Ovary (tissue), 9 donors: Measurements from ENCODE around the gene CHST12. TPM values are rescaled to one million over a fixed set of nuclear protein-coding genes. Genes with fewer than 3 reads are reported as not detected.

Source experiments
- DNase-seq, 5 donors: peaks; one replicate each; pipeline ENCODE4 v3.0.0-alpha.2; 2019 to 2020
- H3K27ac ChIP-seq, 2 donors: fragments of 200-600 bp; one replicate each; pipeline versions ENCODE4 v1.5.1 to v1.8.0; 2019 to 2022
- H3K27me3 ChIP-seq: fragments of 200-600 bp; one replicate; pipeline ENCODE4 v1.8.0; 2022
- H3K36me3 ChIP-seq: fragments of 200-600 bp; sonication (generic); one replicate; pipeline ENCODE4 v1.5.1; 2019
- H3K4me1 ChIP-seq: one replicate; pipeline ENCODE4 v1.8.1; 2013; ENCODE audit warnings: mild to moderate bottlenecking, moderate library complexity; ENCODE audit not compliant: insufficient read depth
- H3K4me3 ChIP-seq: fragments of 200-600 bp; sonication (generic); one replicate; pipeline ENCODE4 v1.5.1; 2017
- H3K9me3 ChIP-seq, 2 donors: fragments of 200-600 bp in 1 of 2; sonication (generic) in 1 of 2; one replicate each; pipeline versions ENCODE4 v1.5.1 to v1.8.1; 2013 to 2019; ENCODE audit warnings: mild to moderate bottlenecking in 1 of 2, moderate library complexity in 1 of 2
- EP300 ChIP-seq: sonication (generic); formaldehyde crosslinking; IDR thresholded peaks from one replicate; pipeline ENCODE4 v1.6.1; 2017; ENCODE audit warnings: antibody characterized with exemption
- POLR2A ChIP-seq: fragments of 450-650 bp; IDR thresholded peaks from one replicate; pipeline ENCODE4 v1.6.1; 2017; ENCODE audit warnings: antibody characterized with exemption, mild to moderate bottlenecking, moderate library complexity
- WGBS, 3 donors: extraction: QIAGEN DNeasy Blood & Tissue Kit in 1 of 3; methylation state at CpG; one replicate each; pipeline versions ENCODE4 v1.1.5 to v1.1.7; 2013 to 2017; 5-methylcytosine and 5-hydroxymethylcytosine counted together
- intact Hi-C, 4 donors: fragments of 100-400 bp; cut with DNase I; formaldehyde crosslinking; loops; one replicate each; pipeline versions ENCODE4 v1.11.0 to v1.15.1; 2022 to 2023
- polyA plus RNA-seq, 2 donors: library from polyadenylated mRNA; stranded (reverse); fragments of 200-250 nt in 1 of 2; fragments of 350-450 nt in 1 of 2; fragmentation: Illumina TruSeq in 1 of 2; extraction: RNeasy Lipid Tissue Mini Kit (QIAGEN cat#74804) in 1 of 2; gene quantifications; one replicate each; pipeline ENCODE4 v1.2.3, GENCODE V29; 2013 to 2014
- total RNA-seq, 7 donors: library from RNA; depleted of rRNA in 2 of 7; stranded (reverse); fragments of >200 nt in 2 of 7; fragmentation: NEBNext Ultra II Directional in 3 of 7; extraction: Animal tissue kit (Norgen Biotek cat#: 25700) in 3 of 7; gene quantifications; one replicate each; pipeline versions ENCODE4 v1.1.0 to v1.2.4, GENCODE V29; 2016 to 2023
- TF ChIP-seq, protein P1 (sequence below), 3 donors: fragments of 450-650 bp in 2 of 3; fragments of 200-600 bp in 1 of 3; IDR thresholded peaks; one replicate each; pipeline versions ENCODE4 v1.5.1 to v1.8.0; 2016 to 2022; ENCODE audit warnings: antibody characterized with exemption in 3 of 3, mild to moderate bottlenecking in 1 of 3
- donor health status: DM: no; HTN: no; CAD: no; lungs with moderate emphysema.
- donor health status: DM: no; HTN: no; CAD: no.
- donor health status: Bipolar disorder and iron deficiency.
- donor health status: DM: yes; HTN: yes; CAD: no.
- donor health status: DM: no; HTN: no; CAD: no.
- donor health status: DM: yes; HTN: yes; CAD: no.

CHST12 gene
- total and polyA plus RNA-seq, 9 donors, result 3.9 to 21.7 (median 12.6) TPM

- Histone ChIP-seq H3K36me3 (no peaks in the 10 kb centered on the region), H3K27ac (no peak overlapping the region), H3K27me3 (no peaks in the 10 kb centered on the region), H3K9me3 (no peaks in the 10 kb centered on the region), H3K4me3 (no peak overlapping the region), H3K4me1 (peaks cover 10% of the 10 kb centered on the region)
- 64 to 69% (median 69%) methylated on average over 8 of the region's 8 CpGs for WGBS, 3 donors
- no peak for DNase-seq
- intact Hi-C loops, result loop anchor here in 2 of 4 donors (10.0 kb wide), 1 partner anchor 114 kb away; the partner anchor contains the start of genes MRM2 (in 2 of the 2) and NUDT1 (in 2 of the 2)
- TF ChIP-seq, protein P1, sequence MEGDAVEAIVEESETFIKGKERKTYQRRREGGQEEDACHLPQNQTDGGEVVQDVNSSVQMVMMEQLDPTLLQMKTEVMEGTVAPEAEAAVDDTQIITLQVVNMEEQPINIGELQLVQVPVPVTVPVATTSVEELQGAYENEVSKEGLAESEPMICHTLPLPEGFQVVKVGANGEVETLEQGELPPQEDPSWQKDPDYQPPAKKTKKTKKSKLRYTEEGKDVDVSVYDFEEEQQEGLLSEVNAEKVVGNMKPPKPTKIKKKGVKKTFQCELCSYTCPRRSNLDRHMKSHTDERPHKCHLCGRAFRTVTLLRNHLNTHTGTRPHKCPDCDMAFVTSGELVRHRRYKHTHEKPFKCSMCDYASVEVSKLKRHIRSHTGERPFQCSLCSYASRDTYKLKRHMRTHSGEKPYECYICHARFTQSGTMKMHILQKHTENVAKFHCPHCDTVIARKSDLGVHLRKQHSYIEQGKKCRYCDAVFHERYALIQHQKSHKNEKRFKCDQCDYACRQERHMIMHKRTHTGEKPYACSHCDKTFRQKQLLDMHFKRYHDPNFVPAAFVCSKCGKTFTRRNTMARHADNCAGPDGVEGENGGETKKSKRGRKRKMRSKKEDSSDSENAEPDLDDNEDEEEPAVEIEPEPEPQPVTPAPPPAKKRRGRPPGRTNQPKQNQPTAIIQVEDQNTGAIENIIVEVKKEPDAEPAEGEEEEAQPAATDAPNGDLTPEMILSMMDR (IDR thresholded peaks at IDR 0.05), result no peak
- TF ChIP-seq POLR2A (no peak), EP300 (no peak)
Observed at GRCh38 chr7:2358968-2359527, 44.4 kb upstream of the CHST12 start.

- 86 to 88% (median 87%) methylated on average over 11 of the region's 11 CpGs for WGBS, 3 donors
Observed at GRCh38 chr7:2359610-2360009, 43.8 kb upstream of the CHST12 start.

DNA sequence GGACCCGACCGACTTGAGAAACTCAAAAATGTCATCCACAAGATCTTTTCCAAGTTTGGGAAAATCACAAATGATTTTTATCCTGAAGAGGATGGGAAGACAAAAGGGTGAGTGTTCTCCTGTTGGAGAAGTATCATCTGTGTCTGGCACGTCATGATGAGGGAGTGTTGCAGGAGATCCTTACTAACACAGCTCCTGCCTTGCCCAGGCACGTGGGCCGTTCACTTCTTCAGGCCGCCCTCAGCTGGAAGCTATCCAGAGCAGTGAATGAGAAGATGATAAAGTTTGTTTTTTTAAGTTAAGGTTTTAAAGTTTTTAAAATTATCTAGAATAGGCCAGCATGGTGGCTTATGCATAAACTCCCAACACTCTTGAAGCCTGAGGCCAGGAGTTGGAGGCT is 42.6 kb upstream of the CHST12 start:
- H3K27ac ChIP-seq, result no peak overlapping the region
- no peak for DNase-seq
- intact Hi-C loops, result no loop called here
- no peak overlapping the region for H3K4me3 ChIP-seq
- no peaks in the 10 kb centered on the region for H3K27me3 ChIP-seq
- peaks cover 10% of the 10 kb centered on the region for H3K4me1 ChIP-seq
- no peaks in the 10 kb centered on the region for H3K36me3 ChIP-seq
- no peak for TF ChIP-seq POLR2A
- TF ChIP-seq, protein P1 (IDR thresholded peaks at IDR 0.05), result no peak
- TF ChIP-seq EP300, result no peak
- 26 to 32% (median 26%) methylated on average over 6 of the region's 6 CpGs for WGBS, 3 donors
- no peaks in the 10 kb centered on the region for H3K9me3 ChIP-seq

More at GRCh38 chr7:2359610-2360009, 43.8 kb upstream of the CHST12 start:
- TF ChIP-seq EP300 (no peak), POLR2A (no peak)
- TF ChIP-seq, protein P1 (IDR thresholded peaks at IDR 0.05), result no peak
- H3K27ac ChIP-seq, result no peak overlapping the region
- peaks cover 10% of the 10 kb centered on the region for H3K4me1 ChIP-seq
- intact Hi-C loops, result loop anchor here in 2 of 4 donors (10.0 kb wide), 1 partner anchor 115 kb away; the partner anchor contains the start of genes MRM2 (in 2 of the 2) and NUDT1 (in 2 of the 2)
- no peak overlapping the region for H3K4me3 ChIP-seq
- no peak for DNase-seq
- no peaks in the 10 kb centered on the region for H3K9me3 ChIP-seq
- H3K27me3 ChIP-seq, result no peaks in the 10 kb centered on the region
- H3K36me3 ChIP-seq, result no peaks in the 10 kb centered on the region

GRCh38 chr7:2362385-2363088 is 40.9 kb upstream of the CHST12 start:
- Histone ChIP-seq H3K36me3 (no peaks in the 10 kb centered on the region), H3K27me3 (no peaks in the 10 kb centered on the region), H3K9me3 (no peaks in the 10 kb centered on the region)

More at GRCh38 chr7:2362385-2363088, 40.9 kb upstream of the CHST12 start:
- DNase-seq, result no peak
- no peak overlapping the region for H3K27ac ChIP-seq
- H3K4me1 ChIP-seq, result peaks cover 5% of the 10 kb centered on the region
- 89 to 91% (median 91%) methylated on average over 27 of the region's 27 CpGs for WGBS, 3 donors
- no peak overlapping the region for H3K4me3 ChIP-seq
- intact Hi-C loops, result no loop called here
- TF ChIP-seq, protein P1 (IDR thresholded peaks at IDR 0.05), result no peak
- TF ChIP-seq EP300 (no peak), POLR2A (no peak)
